Ovary (tissue), 9 donors: Measurements from ENCODE around the gene PCBP3. TPM values are rescaled to one million over a fixed set of nuclear protein-coding genes. Genes with fewer than 3 reads are reported as not detected.

ENCODE experiments used
- DNase-seq, 5 donors: peaks; one replicate each; pipeline ENCODE4 v3.0.0-alpha.2; 2019 to 2020
- H3K27ac ChIP-seq, 2 donors: fragments of 200-600 bp; one replicate each; pipeline versions ENCODE4 v1.5.1 to v1.8.0; 2019 to 2022
- H3K27me3 ChIP-seq: fragments of 200-600 bp; one replicate; pipeline ENCODE4 v1.8.0; 2022
- H3K36me3 ChIP-seq: fragments of 200-600 bp; sonication (generic); one replicate; pipeline ENCODE4 v1.5.1; 2019
- H3K4me1 ChIP-seq: one replicate; pipeline ENCODE4 v1.8.1; 2013; ENCODE audit warnings: mild to moderate bottlenecking, moderate library complexity; ENCODE audit not compliant: insufficient read depth
- H3K4me3 ChIP-seq: fragments of 200-600 bp; sonication (generic); one replicate; pipeline ENCODE4 v1.5.1; 2017
- H3K9me3 ChIP-seq, 2 donors: fragments of 200-600 bp in 1 of 2; sonication (generic) in 1 of 2; one replicate each; pipeline versions ENCODE4 v1.5.1 to v1.8.1; 2013 to 2019; ENCODE audit warnings: mild to moderate bottlenecking in 1 of 2, moderate library complexity in 1 of 2
- CTCF ChIP-seq, 3 donors: fragments of 450-650 bp in 2 of 3; fragments of 200-600 bp in 1 of 3; IDR thresholded peaks; one replicate each; pipeline versions ENCODE4 v1.5.1 to v1.8.0; 2016 to 2022; ENCODE audit warnings: antibody characterized with exemption in 3 of 3, mild to moderate bottlenecking in 1 of 3
- EP300 ChIP-seq: sonication (generic); formaldehyde crosslinking; IDR thresholded peaks from one replicate; pipeline ENCODE4 v1.6.1; 2017; ENCODE audit warnings: antibody characterized with exemption
- POLR2A ChIP-seq: fragments of 450-650 bp; IDR thresholded peaks from one replicate; pipeline ENCODE4 v1.6.1; 2017; ENCODE audit warnings: antibody characterized with exemption, mild to moderate bottlenecking, moderate library complexity
- WGBS, 3 donors: extraction: QIAGEN DNeasy Blood & Tissue Kit in 1 of 3; methylation state at CpG; one replicate each; pipeline versions ENCODE4 v1.1.5 to v1.1.7; 2013 to 2017; 5-methylcytosine and 5-hydroxymethylcytosine counted together
- intact Hi-C, 4 donors: fragments of 100-400 bp; cut with DNase I; formaldehyde crosslinking; loops; one replicate each; pipeline versions ENCODE4 v1.11.0 to v1.15.1; 2022 to 2023
- polyA plus RNA-seq, 2 donors: library from polyadenylated mRNA; stranded (reverse); fragments of 200-250 nt in 1 of 2; fragments of 350-450 nt in 1 of 2; fragmentation: Illumina TruSeq in 1 of 2; extraction: RNeasy Lipid Tissue Mini Kit (QIAGEN cat#74804) in 1 of 2; gene quantifications; one replicate each; pipeline ENCODE4 v1.2.3, GENCODE V29; 2013 to 2014
- total RNA-seq, 7 donors: library from RNA; depleted of rRNA in 2 of 7; stranded (reverse); fragments of >200 nt in 2 of 7; fragmentation: NEBNext Ultra II Directional in 3 of 7; extraction: Animal tissue kit (Norgen Biotek cat#: 25700) in 3 of 7; gene quantifications; one replicate each; pipeline versions ENCODE4 v1.1.0 to v1.2.4, GENCODE V29; 2016 to 2023
- donor health status: DM: no; HTN: no; CAD: no; lungs with moderate emphysema.
- donor health status: DM: no; HTN: no; CAD: no.
- donor health status: Bipolar disorder and iron deficiency.
- donor health status: DM: yes; HTN: yes; CAD: no.
- donor health status: DM: no; HTN: no; CAD: no.
- donor health status: DM: yes; HTN: yes; CAD: no.

PCBP3 gene
- total and polyA plus RNA-seq, 9 donors: 2.4 to 10.1 (median 5.4) TPM

GRCh38 chr21:45632637-45633251 lies 10.8 kb upstream of the PCBP3 start:
- no peaks in the 10 kb centered on the region for H3K9me3 ChIP-seq
- no peak overlapping the region for H3K27ac ChIP-seq
- H3K4me1 ChIP-seq: no peaks in the 10 kb centered on the region
- no peak for DNase-seq
- H3K27me3 ChIP-seq: no peaks in the 10 kb centered on the region
- H3K4me3 ChIP-seq: no peak overlapping the region
- intact Hi-C loops: no loop called here
- 85 to 92% (median 90%) methylated on average over 20 of the region's 20 CpGs for WGBS, 3 donors
- H3K36me3 ChIP-seq: no peaks in the 10 kb centered on the region
- no peak for TF ChIP-seq POLR2A
- no peak for TF ChIP-seq EP300
- no peak for TF ChIP-seq CTCF (IDR thresholded peaks at IDR 0.05)

- intact Hi-C loops: no loop called here
- Histone ChIP-seq H3K36me3 (no peaks in the 10 kb centered on the region), H3K9me3 (no peaks in the 10 kb centered on the region), H3K4me3 (no peak overlapping the region), H3K4me1 (no peaks in the 10 kb centered on the region), H3K27ac (no peak overlapping the region), H3K27me3 (no peaks in the 10 kb centered on the region)
- TF ChIP-seq EP300: no peak
- no peak for TF ChIP-seq CTCF (IDR thresholded peaks at IDR 0.05)
- TF ChIP-seq POLR2A: no peak
- no peak for DNase-seq
- 22 to 37% (median 37%) methylated on average over 18 of the region's 18 CpGs for WGBS, 3 donors
These were observed 8.9 kb upstream of the PCBP3 start for GRCh38 chr21:45634511-45635183.

- no peak for DNase-seq
- TF ChIP-seq POLR2A: no peak
- TF ChIP-seq EP300: no peak
- TF ChIP-seq CTCF (IDR thresholded peaks at IDR 0.05): no peak
- 63 to 89% (median 88%) methylated on average over 7 of the region's 7 CpGs for WGBS, 3 donors
- Histone ChIP-seq H3K27ac (no peak overlapping the region), H3K4me3 (no peak overlapping the region), H3K27me3 (no peaks in the 10 kb centered on the region), H3K36me3 (no peaks in the 10 kb centered on the region), H3K4me1 (no peaks in the 10 kb centered on the region), H3K9me3 (no peaks in the 10 kb centered on the region)
- intact Hi-C loops: no loop called here
These were observed 8.0 kb upstream of the PCBP3 start for GRCh38 chr21:45635271-45636151.

GRCh38 chr21:45636459-45636858 lies 7.1 kb upstream of the PCBP3 start:
- intact Hi-C loops: no loop called here
- Histone ChIP-seq H3K4me3 (no peak overlapping the region), H3K9me3 (no peaks in the 10 kb centered on the region), H3K36me3 (no peaks in the 10 kb centered on the region), H3K4me1 (no peaks in the 10 kb centered on the region), H3K27me3 (no peaks in the 10 kb centered on the region), H3K27ac (no peak overlapping the region)
- DNase-seq: no peak
- TF ChIP-seq CTCF (IDR thresholded peaks at IDR 0.05) (no peak), POLR2A (no peak), EP300 (no peak)
- 83 to 86% (median 86%) methylated on average over 3 of the region's 3 CpGs for WGBS, 3 donors
